Measurements from ENCODE around the gene SCLY. TPM values are rescaled to one million over a fixed set of nuclear protein-coding genes. Genes with fewer than 3 reads are reported as not detected.

SCLY gene
- total and polyA plus RNA-seq, 2 of the 8 experiments (the other 6 are each of a cell fraction or from before 2014, with no cell fraction given), result 79.0 to 79.5 TPM

DNA sequence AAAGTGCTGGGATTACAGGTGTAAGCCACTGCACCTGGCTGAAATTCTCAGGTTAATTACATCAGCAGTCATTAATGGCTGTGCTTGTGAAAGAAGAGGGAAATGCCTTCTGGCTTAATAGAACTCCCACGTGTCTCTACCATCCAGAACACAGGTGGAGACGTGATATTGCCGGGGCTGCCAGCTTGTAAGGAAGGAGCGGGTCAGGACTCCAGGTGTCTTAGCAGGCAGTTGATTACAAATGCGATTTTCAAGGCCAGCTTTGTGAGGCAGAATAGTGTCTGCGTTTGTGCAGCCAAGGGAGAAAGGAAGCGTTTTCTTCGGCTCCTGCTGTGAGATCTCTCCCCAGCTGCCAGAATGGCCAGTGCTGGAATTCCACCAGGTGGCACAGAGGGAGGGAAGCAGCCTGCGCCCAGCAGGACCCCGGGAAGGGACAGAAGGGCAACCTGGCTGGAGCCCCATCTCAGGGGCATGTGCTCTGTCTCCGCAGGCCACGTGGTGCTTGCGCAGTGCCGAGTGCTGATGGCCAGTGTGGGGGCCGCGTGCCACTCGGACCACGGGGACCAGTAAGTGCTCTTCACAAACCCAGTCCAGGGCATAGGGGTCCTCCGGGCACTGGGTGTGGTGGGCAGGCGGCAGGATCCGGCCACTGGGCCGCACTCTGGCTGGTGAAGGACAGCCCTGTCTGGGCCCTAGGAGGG, 35.7 kb downstream of the SCLY start (continued):
- TF ChIP-seq TAF1 (IDR thresholded peaks at IDR 0.05; ENCODE audit: low read depth, low read length) (no peak), TBP (IDR thresholded peaks at IDR 0.05; ENCODE audit: low read depth, low read length) (no peak), EP300 (IDR thresholded peaks at IDR 0.05; ENCODE audit: borderline replicate concordance in 1 of 2, low read depth in 2 of 2, low read length in 2 of 2) (peak in 1 of 2 experiments; percentile 17; a peak in 1 of 3 replicates), SP1 (IDR thresholded peaks at IDR 0.05; ENCODE audit: low read depth, low read length) (0 out of 2 replicates have a peak, but pooled peaks have one; percentile 47), SRF (IDR thresholded peaks at IDR 0.05; ENCODE audit: low read depth, low read length) (no peak), YY1 (IDR thresholded peaks at IDR 0.05; ENCODE audit: low read depth, low read length) (no peak), RAD21 (IDR thresholded peaks at IDR 0.05 in 1 of 2, conservative IDR thresholded peaks at IDR 0.05 in 1 of 2; ENCODE audit: low read depth in 2 of 2, low read length in 2 of 2) (0 out of 4 replicates have a peak, but pooled peaks have one; percentile 2 to 11), JUND (IDR thresholded peaks at IDR 0.05; ENCODE audit: low read length) (no peak), NANOG (IDR thresholded peaks at IDR 0.05; ENCODE audit: insufficient read depth, low read depth, low read length, poor library complexity, severe bottlenecking) (no peak), TEAD4 (IDR thresholded peaks at IDR 0.05; ENCODE audit: low read depth, low read length) (peak; percentile 76), CBX5 (IDR thresholded peaks at IDR 0.05; ENCODE audit: low read depth, low read length) (no peak), SIX5 (IDR thresholded peaks at IDR 0.05; ENCODE audit: low read depth, low read length) (no peak), POLR2A (IDR thresholded peaks at IDR 0.05; ENCODE audit: control extremely low read depth in 1 of 2, low read depth in 2 of 2, low read length in 2 of 2) (no peak; a peak in 1 of 3 replicates), SIRT6 (IDR thresholded peaks at IDR 0.05; ENCODE audit: low read length) (no peak), KDM5A (IDR thresholded peaks at IDR 0.05; ENCODE audit: low read length) (no peak), TCF12 (IDR thresholded peaks at IDR 0.05; ENCODE audit: low read depth, low read length) (peak; percentile 75)
- TF ChIP-seq, protein P1, sequence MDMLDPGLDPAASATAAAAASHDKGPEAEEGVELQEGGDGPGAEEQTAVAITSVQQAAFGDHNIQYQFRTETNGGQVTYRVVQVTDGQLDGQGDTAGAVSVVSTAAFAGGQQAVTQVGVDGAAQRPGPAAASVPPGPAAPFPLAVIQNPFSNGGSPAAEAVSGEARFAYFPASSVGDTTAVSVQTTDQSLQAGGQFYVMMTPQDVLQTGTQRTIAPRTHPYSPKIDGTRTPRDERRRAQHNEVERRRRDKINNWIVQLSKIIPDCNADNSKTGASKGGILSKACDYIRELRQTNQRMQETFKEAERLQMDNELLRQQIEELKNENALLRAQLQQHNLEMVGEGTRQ (IDR thresholded peaks at IDR 0.05; ENCODE audit: low read length), result peak; percentile 30; the same call in 1 of the 2 replicates
- TF ChIP-seq, protein P2, sequence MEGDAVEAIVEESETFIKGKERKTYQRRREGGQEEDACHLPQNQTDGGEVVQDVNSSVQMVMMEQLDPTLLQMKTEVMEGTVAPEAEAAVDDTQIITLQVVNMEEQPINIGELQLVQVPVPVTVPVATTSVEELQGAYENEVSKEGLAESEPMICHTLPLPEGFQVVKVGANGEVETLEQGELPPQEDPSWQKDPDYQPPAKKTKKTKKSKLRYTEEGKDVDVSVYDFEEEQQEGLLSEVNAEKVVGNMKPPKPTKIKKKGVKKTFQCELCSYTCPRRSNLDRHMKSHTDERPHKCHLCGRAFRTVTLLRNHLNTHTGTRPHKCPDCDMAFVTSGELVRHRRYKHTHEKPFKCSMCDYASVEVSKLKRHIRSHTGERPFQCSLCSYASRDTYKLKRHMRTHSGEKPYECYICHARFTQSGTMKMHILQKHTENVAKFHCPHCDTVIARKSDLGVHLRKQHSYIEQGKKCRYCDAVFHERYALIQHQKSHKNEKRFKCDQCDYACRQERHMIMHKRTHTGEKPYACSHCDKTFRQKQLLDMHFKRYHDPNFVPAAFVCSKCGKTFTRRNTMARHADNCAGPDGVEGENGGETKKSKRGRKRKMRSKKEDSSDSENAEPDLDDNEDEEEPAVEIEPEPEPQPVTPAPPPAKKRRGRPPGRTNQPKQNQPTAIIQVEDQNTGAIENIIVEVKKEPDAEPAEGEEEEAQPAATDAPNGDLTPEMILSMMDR (IDR thresholded peaks at IDR 0.05; ENCODE audit: control extremely low read depth in 1 of 3, insufficient read depth in 1 of 3, low read depth in 1 of 3, low read length in 3 of 3), result no peak
- TF ChIP-seq, protein P3, sequence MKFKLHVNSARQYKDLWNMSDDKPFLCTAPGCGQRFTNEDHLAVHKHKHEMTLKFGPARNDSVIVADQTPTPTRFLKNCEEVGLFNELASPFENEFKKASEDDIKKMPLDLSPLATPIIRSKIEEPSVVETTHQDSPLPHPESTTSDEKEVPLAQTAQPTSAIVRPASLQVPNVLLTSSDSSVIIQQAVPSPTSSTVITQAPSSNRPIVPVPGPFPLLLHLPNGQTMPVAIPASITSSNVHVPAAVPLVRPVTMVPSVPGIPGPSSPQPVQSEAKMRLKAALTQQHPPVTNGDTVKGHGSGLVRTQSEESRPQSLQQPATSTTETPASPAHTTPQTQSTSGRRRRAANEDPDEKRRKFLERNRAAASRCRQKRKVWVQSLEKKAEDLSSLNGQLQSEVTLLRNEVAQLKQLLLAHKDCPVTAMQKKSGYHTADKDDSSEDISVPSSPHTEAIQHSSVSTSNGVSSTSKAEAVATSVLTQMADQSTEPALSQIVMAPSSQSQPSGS (IDR thresholded peaks at IDR 0.05; ENCODE audit: low read length), result no peak
